ENCODE measurements around the gene WNT16. TPM values are rescaled to one million over a fixed set of nuclear protein-coding genes. Genes with fewer than 3 reads are reported as not detected.

The WNT16 gene
- total RNA-seq, 2 experiments from 2014 or later: not detected

DNA sequence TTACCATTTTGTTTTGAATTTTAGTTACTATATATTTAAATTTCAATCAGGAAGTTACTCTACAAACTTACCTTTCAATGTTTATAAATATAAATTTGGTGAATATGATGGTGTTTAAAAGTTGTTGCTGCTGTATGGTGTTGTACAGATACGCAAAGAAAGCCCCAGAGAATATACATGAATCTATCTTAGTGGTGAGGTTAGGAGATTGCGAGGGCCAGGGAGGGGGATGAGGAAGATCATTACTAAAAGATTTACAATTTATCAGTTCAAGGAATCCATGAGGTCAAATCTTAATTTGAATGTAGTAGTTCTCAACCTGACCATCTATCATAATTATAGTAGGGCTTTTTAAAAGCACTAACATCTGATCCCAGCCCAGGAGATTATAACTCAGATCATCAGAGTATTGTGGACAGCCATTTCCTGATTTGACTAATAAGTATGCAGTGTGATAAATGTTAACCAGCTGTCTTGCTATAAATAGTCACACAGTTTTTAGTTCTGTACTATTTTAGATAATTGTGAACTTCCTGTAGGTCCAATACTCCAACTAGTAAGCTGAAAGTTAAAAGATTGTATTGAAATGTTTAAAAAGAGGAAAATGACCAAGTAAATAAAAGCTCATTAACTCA, 43.7 kb downstream of the WNT16 start:
- peaks cover 71% of the 10 kb centered on the region for H3K36me3 Mint-ChIP-seq (ENCODE audit: low read depth)
- ChIA-PET CTCF (interaction anchor here (0.7 to 5.8 kb wide), 12 partner anchors 10 to 175 kb away, joined by 3 to 76 read pairs (median 4); partner anchors contain the start of gene FAM3C), POLR2A (interaction anchor here (0.7 to 2.8 kb wide), 6 partner anchors 15 to 175 kb away, joined by 3 to 22 read pairs (median 5); partner anchors contain the start of gene FAM3C)
- no peaks in the 10 kb centered on the region for H3K9me3 Mint-ChIP-seq
- H3K4me1 Mint-ChIP-seq: peaks cover 56% of the 10 kb centered on the region
- no peak for DNase-seq
- H3K4me3 Mint-ChIP-seq: peak overlapping the region; percentile 46
- peak overlapping the region; percentile 84 for H3K27ac Mint-ChIP-seq
- no peaks in the 10 kb centered on the region for H3K27me3 Mint-ChIP-seq

DNA sequence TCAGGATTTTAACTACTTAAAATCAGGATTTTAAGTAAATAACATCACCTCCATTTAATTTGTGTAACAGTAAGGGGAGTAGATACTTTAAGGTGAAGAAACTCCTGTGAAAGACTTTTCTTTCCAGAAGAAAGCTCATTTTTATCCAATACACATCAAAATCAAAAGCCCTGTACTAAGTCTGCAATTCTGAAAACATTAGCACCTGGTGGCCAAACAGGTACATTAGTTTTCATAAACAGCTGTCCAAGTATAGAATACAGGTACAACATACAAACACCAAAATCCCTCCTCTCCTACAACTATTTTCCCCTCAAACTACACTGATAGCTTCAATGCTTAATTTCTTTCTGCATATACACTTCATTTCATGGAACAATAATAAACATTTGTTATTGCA, 44.4 kb downstream of the WNT16 start:
- ChIA-PET CTCF (interaction anchor here (0.7 to 5.8 kb wide), 10 partner anchors 9 to 174 kb away, joined by 3 to 76 read pairs (median 4); partner anchors contain the start of gene FAM3C), POLR2A (interaction anchor here (0.7 to 2.8 kb wide), 8 partner anchors 15 to 174 kb away, joined by 3 to 22 read pairs (median 4); partner anchors contain the start of gene FAM3C)
- Mint-ChIP-seq H3K9me3 (no peaks in the 10 kb centered on the region), H3K4me1 (peaks cover 52% of the 10 kb centered on the region), H3K27me3 (no peaks in the 10 kb centered on the region), H3K36me3 (ENCODE audit: low read depth) (peaks cover 71% of the 10 kb centered on the region), H3K4me3 (no peak overlapping the region), H3K27ac (peak overlapping the region; percentile 61)
- DNase-seq: no peak

DNA sequence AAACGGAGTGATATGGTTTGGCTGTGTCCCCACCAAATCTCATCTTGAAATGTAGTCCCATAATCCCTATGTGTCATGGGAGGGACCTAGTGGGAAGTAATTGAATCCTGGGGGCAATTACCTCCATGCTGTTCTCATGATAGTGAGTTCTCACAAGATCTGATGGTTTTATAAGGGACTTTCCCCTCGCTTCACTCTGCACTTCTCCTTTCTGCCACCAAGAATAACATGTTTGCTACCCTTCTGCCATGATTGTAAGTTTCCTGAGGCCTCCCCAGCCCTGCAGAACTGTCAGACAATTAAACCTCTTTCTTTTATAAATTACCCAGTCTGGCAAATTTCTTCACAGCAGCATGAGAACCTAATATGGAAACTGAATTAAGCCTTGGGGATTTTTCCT, 48.2 kb downstream of the WNT16 start:
- no peaks in the 10 kb centered on the region for H3K9me3 Mint-ChIP-seq
- no peaks in the 10 kb centered on the region for H3K27me3 Mint-ChIP-seq
- ChIA-PET POLR2A (no interaction called here), CTCF (interaction anchor here (1.8 kb wide), 1 partner anchor 10 kb away, joined by 5 read pairs; no protein-coding TSS in a partner anchor)
- no peak overlapping the region for H3K27ac Mint-ChIP-seq
- peaks cover 26% of the 10 kb centered on the region for H3K4me1 Mint-ChIP-seq
- H3K36me3 Mint-ChIP-seq (ENCODE audit: low read depth): peaks cover 64% of the 10 kb centered on the region
- no peak overlapping the region for H3K4me3 Mint-ChIP-seq
- no peak for DNase-seq

DNA sequence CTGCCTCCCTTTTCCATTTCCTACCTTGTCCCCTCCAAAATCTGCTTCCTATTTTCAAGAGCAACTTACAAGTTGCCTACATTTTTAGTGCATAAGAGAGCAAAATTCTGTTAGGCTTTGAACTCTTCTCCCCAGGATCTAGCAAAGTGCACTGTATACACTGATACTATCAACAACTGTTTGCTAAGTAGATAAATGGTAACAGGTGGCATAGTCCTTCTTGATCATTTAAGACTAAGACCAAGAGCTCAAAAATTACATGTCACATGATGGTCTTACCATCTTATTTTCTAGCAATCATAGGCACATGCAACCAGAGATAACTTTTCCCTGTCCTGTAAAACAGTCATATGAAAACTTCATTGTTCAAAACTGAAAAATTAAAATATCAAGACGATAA, 51.1 kb downstream of the WNT16 start:
- no peaks in the 10 kb centered on the region for H3K9me3 Mint-ChIP-seq
- POLR2A ChIA-PET: interaction anchor here (2.0 kb wide), 1 partner anchor 16 kb away, joined by 8 read pairs; the partner anchor contains the start of gene FAM3C
- H3K27ac Mint-ChIP-seq: no peak overlapping the region
- H3K4me1 Mint-ChIP-seq: peaks cover 28% of the 10 kb centered on the region
- H3K27me3 Mint-ChIP-seq: no peaks in the 10 kb centered on the region
- H3K4me3 Mint-ChIP-seq: no peak overlapping the region
- no peak for DNase-seq
- CTCF ChIA-PET: interaction anchor here (1.2 to 3.9 kb wide), 3 partner anchors 8 to 16 kb away, joined by 3 to 22 read pairs (median 12); partner anchors contain the start of gene FAM3C
- peaks cover 55% of the 10 kb centered on the region for H3K36me3 Mint-ChIP-seq (ENCODE audit: low read depth)

DNA sequence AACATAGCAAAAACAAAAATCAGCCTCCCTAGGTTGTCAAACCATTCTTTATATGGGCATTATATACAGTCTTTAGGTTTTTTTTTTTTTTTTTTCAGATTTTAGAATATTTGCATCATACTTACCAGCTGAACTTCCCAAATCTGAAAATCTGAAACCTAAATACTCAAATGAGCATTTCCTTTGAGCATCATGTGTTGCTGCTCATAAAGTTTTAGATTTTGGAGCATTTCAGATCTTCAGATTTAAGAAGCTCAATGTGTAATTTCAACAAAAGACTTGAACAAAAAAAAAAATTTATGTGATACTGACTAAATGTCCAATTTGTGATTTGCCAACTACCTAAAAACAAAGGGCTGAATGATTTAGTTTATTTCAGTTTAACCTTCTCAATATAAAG, 53.7 kb downstream of the WNT16 start:
- Mint-ChIP-seq H3K27me3 (no peaks in the 10 kb centered on the region), H3K4me3 (no peak overlapping the region), H3K36me3 (ENCODE audit: low read depth) (peaks cover 38% of the 10 kb centered on the region), H3K27ac (no peak overlapping the region), H3K4me1 (peaks cover 40% of the 10 kb centered on the region), H3K9me3 (no peaks in the 10 kb centered on the region)
- no peak for DNase-seq
- ChIA-PET POLR2A (interaction anchor here (2.5 kb wide), 1 partner anchor 14 kb away, joined by 13 read pairs; the partner anchor contains the start of gene FAM3C), CTCF (interaction anchor here (0.7 to 2.8 kb wide), 6 partner anchors 9 to 145 kb away, joined by 3 to 32 read pairs (median 6); partner anchors contain the start of gene FAM3C)

DNA sequence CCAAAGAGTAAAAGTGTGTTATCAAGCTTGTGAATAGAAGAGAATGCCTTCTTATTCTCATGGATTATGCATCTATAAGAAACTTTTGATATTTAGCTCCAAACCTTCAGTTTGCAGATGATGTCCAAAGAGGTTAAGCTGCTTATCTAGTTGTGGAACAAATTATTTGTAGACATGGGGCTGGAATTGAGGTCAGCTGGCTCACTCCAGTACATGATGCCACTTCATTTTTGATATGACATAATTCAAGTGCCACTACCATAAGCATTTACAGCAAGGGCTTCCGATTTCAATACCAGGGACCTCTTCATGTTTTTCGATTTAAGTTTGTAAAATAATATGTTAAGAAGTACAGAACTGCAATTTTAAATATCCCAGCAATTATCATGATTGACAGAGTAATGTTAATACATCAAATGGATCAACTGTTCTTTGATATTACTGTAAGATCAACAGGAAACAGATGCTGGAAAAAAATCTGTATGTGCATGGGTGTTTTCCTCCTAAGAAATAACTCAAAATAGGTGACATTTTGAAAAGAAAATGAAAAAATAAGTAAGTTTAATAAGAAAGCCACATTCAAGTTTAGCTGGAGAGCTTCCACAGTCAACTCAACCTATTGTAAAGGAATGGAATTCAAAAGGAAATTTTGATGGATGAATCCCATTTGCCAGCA, 54.6 kb downstream of the WNT16 start:
- ChIA-PET CTCF (interaction anchor here (1.3 to 2.8 kb wide), 4 partner anchors 13 to 17 kb away, joined by 3 to 32 read pairs (median 6); partner anchors contain the start of gene FAM3C), POLR2A (interaction anchor here (0.8 to 2.5 kb wide), 2 partner anchors 13 to 15 kb away, joined by 3 to 13 read pairs; partner anchors contain the start of gene FAM3C)
- H3K4me1 Mint-ChIP-seq: peaks cover 40% of the 10 kb centered on the region
- H3K9me3 Mint-ChIP-seq: no peaks in the 10 kb centered on the region
- H3K4me3 Mint-ChIP-seq: no peak overlapping the region
- H3K27ac Mint-ChIP-seq: no peak overlapping the region
- peaks cover 37% of the 10 kb centered on the region for H3K36me3 Mint-ChIP-seq (ENCODE audit: low read depth)
- H3K27me3 Mint-ChIP-seq: no peaks in the 10 kb centered on the region
- DNase-seq: no peak

DNA sequence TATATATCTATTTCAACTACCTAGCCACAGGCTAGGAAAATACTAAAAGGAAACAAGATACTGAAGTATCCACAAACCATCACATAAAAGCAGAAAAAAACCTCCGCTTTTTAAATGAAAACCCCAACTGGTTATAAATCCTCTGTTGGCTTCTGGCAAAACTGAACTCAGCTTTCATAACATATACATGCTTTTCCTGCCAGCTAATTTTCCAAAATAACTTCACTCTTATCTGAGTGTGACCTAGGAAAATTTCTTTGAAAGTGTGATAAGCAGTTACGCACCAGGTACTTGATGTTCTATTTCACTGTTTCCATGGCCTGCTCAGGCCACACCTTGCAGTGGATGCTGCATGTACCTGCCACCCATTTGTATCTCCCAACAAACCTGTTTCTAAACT, 55.5 kb downstream of the WNT16 start:
- Mint-ChIP-seq H3K4me1 (peaks cover 47% of the 10 kb centered on the region), H3K9me3 (no peaks in the 10 kb centered on the region), H3K36me3 (ENCODE audit: low read depth) (peaks cover 41% of the 10 kb centered on the region), H3K4me3 (no peak overlapping the region), H3K27ac (no peak overlapping the region), H3K27me3 (no peaks in the 10 kb centered on the region)
- ChIA-PET POLR2A (interaction anchor here (2.5 kb wide), 1 partner anchor 12 kb away, joined by 13 read pairs; the partner anchor contains the start of gene FAM3C), CTCF (interaction anchor here (2.8 kb wide), 1 partner anchor 12 kb away, joined by 32 read pairs; the partner anchor contains the start of gene FAM3C)
- no peak for DNase-seq

DNA sequence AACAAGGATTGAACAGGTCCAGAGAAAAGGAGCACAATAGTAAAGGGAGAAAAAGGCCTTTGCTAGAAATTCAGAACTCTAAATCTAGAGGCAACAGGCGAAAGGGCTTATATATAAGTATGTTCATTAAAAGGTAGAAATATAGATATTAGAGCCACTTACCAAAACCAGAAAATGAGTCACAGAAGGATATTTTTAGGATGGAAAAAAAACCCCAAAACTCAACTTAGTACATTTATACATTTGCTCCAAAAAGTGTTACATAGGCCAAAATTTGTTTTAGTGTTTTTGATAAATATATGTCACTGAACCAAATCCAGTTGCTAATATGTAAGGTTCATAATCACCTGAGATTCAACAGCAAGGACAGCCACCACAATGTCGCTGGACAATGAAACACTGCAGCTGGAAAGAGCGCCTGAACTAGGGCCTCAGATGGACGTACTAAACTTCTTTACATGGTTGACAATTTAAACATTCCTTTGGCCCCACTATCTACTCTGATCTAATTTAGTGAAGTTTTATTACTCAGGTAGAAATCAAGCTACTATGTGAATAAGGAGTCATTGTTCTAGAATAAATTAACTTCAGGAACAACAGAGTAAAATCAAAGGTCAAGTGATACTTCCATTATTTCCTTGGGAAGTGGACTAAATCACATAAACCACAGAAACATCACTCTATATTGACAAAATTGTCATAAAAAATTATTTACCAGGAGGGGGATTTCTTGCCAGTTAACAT, 56.4 kb downstream of the WNT16 start:
- Mint-ChIP-seq H3K4me3 (no peak overlapping the region), H3K36me3 (ENCODE audit: low read depth) (peaks cover 38% of the 10 kb centered on the region), H3K4me1 (peaks cover 51% of the 10 kb centered on the region), H3K9me3 (no peaks in the 10 kb centered on the region), H3K27me3 (no peaks in the 10 kb centered on the region), H3K27ac (no peak overlapping the region)
- DNase-seq: no peak
- ChIA-PET CTCF (interaction anchor here (0.6 to 3.4 kb wide), 3 partner anchors 11 to 18 kb away, joined by 3 to 21 read pairs (median 10); partner anchors contain the start of gene FAM3C), POLR2A (interaction anchor here (1.2 kb wide), 1 partner anchor 10 kb away, joined by 4 read pairs; the partner anchor contains the start of gene FAM3C)

DNA sequence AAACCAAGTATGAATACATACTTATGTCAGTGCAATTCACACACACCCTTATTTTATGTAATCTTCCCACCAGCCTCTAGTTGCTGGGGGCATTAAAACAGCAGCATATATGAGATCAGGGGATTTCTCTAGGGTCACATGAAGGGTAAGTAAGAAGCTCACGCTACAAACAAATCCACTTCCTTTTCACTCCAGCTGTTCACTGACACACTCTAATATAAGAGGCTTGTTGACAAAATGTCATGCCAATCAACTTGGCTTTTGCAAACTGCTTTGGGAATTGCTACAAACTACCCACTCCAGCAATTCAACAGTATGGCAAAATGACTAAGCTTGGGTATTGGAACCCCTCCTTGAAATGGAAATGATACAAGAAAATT, 57.0 kb downstream of the WNT16 start:
- CTCF ChIA-PET: interaction anchor here (0.6 to 3.4 kb wide), 3 partner anchors 10 to 19 kb away, joined by 3 to 21 read pairs (median 10); partner anchors contain the start of gene FAM3C
- Mint-ChIP-seq H3K36me3 (ENCODE audit: low read depth) (peaks cover 34% of the 10 kb centered on the region), H3K27me3 (no peaks in the 10 kb centered on the region), H3K27ac (no peak overlapping the region), H3K4me1 (peaks cover 53% of the 10 kb centered on the region), H3K9me3 (no peaks in the 10 kb centered on the region), H3K4me3 (no peak overlapping the region)
- POLR2A ChIA-PET: interaction anchor here (1.2 kb wide), 1 partner anchor 10 kb away, joined by 4 read pairs; the partner anchor contains the start of gene FAM3C
- DNase-seq: no peak

DNA sequence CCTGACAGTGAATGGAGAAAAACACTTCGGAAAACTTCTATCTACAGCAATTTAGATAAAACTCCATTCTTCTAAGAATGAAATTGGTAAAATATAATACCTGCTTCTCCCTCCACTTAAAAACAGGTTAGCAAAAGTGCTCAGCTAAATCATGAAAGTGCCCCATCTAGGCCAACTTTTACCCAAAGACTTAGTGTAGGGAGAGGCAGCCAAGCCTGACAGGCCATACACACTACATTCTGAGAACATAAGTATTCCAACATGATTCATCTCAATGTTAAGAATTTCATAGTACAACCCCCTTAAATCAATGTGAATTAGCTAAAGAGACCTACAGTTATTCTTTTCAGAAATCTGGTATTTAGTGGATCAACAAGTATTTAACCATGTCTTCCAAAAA, 60.1 kb downstream of the WNT16 start:
- H3K27me3 Mint-ChIP-seq: no peaks in the 10 kb centered on the region
- peaks cover 72% of the 10 kb centered on the region for H3K4me1 Mint-ChIP-seq
- CTCF ChIA-PET: interaction anchor here (1.0 to 2.6 kb wide), 4 partner anchors 9 to 22 kb away, joined by 3 to 8 read pairs (median 4); no protein-coding TSS in a partner anchor
- POLR2A ChIA-PET: interaction anchor here (0.9 kb wide), 1 partner anchor 16 kb away, joined by 3 read pairs; no protein-coding TSS in a partner anchor
- no peak overlapping the region for H3K27ac Mint-ChIP-seq
- H3K4me3 Mint-ChIP-seq: no peak overlapping the region
- no peaks in the 10 kb centered on the region for H3K9me3 Mint-ChIP-seq
- peaks cover 40% of the 10 kb centered on the region for H3K36me3 Mint-ChIP-seq (ENCODE audit: low read depth)
- no peak for DNase-seq

DNA sequence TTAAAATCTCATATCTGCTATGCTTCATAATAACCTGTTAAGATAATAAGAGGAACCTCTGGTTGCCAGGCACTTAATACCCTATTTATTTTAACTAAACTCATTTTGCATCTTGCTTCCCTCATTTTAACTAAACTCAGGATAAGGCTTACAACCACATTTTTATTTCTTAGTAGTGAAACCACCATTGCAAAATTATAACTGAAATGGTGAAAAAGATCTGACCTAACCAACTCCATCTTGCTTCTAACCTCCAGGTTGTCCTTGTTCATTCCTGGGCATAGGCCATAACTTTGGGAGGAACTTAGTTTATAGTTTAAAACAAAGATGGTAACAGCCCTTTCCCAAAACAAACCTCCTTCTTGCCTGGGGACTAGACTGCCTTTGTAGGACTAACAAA, 61.3 kb downstream of the WNT16 start:
- peaks cover 45% of the 10 kb centered on the region for H3K36me3 Mint-ChIP-seq (ENCODE audit: low read depth)
- CTCF ChIA-PET: interaction anchor here (1.0 to 1.3 kb wide), 3 partner anchors 17 to 22 kb away, joined by 3 to 4 read pairs (median 3); no protein-coding TSS in a partner anchor
- no peaks in the 10 kb centered on the region for H3K27me3 Mint-ChIP-seq
- POLR2A ChIA-PET: interaction anchor here (1.0 kb wide), 1 partner anchor 22 kb away, joined by 3 read pairs; no protein-coding TSS in a partner anchor
- no peak overlapping the region for H3K4me3 Mint-ChIP-seq
- H3K9me3 Mint-ChIP-seq: no peaks in the 10 kb centered on the region
- no peak for DNase-seq
- H3K27ac Mint-ChIP-seq: no peak overlapping the region
- peaks cover 71% of the 10 kb centered on the region for H3K4me1 Mint-ChIP-seq

DNA sequence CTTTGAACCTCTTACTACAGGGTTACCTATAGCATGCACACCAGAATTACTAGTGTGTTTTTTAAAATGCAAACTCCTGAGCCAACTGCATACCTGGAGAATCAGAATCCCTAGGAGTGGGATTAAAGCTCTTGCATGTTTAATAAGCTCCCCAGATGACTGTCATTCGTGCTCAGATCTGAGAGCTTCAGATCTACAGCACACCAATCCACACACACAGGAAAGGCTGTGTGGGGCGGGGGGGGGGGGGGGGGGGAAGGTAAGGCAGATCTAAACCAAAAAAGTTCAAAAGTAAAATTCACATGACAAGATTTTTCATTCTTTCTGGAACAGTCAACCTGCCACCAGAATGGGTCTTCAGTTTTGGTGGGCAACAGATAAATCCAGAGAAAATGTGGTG, 61.8 kb downstream of the WNT16 start:
- no peaks in the 10 kb centered on the region for H3K27me3 Mint-ChIP-seq
- POLR2A ChIA-PET: interaction anchor here (1.0 kb wide), 1 partner anchor 23 kb away, joined by 3 read pairs; no protein-coding TSS in a partner anchor
- no peaks in the 10 kb centered on the region for H3K9me3 Mint-ChIP-seq
- H3K4me1 Mint-ChIP-seq: peaks cover 66% of the 10 kb centered on the region
- no peak overlapping the region for H3K27ac Mint-ChIP-seq
- H3K36me3 Mint-ChIP-seq (ENCODE audit: low read depth): peaks cover 45% of the 10 kb centered on the region
- no peak for DNase-seq
- CTCF ChIA-PET: interaction anchor here (0.7 to 1.2 kb wide), 5 partner anchors 10 to 120 kb away, joined by 3 to 4 read pairs (median 3); no protein-coding TSS in a partner anchor
- H3K4me3 Mint-ChIP-seq: no peak overlapping the region

All from activated CD4-positive, alpha-beta memory T cell treated with anti-CD3 and anti-CD28 coated beads, Interleukin-2, amount 10 ng/mL, durations not matched to agents 7 days and 5 days (primary cell).